GM18502 (cell line): ENCODE data around the gene PIP5K1A.
"Not testable (repeated sequence)": the region's sequence is repeated elsewhere in the genome, so short reads cannot be mapped to it uniquely, and the experiment has no call there.

ENCODE experiments used
- ATAC-seq: cut with Tn5 transposase; IDR thresholded peaks from one replicate; pipeline ENCODE4 v1.9.1; 2021; ENCODE audit warnings: mild to moderate bottlenecking; ENCODE audit not compliant: unreplicated experiment, poor library complexity

PIP5K1A gene, protein sequence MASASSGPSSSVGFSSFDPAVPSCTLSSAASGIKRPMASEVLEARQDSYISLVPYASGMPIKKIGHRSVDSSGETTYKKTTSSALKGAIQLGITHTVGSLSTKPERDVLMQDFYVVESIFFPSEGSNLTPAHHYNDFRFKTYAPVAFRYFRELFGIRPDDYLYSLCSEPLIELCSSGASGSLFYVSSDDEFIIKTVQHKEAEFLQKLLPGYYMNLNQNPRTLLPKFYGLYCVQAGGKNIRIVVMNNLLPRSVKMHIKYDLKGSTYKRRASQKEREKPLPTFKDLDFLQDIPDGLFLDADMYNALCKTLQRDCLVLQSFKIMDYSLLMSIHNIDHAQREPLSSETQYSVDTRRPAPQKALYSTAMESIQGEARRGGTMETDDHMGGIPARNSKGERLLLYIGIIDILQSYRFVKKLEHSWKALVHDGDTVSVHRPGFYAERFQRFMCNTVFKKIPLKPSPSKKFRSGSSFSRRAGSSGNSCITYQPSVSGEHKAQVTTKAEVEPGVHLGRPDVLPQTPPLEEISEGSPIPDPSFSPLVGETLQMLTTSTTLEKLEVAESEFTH

DNA sequence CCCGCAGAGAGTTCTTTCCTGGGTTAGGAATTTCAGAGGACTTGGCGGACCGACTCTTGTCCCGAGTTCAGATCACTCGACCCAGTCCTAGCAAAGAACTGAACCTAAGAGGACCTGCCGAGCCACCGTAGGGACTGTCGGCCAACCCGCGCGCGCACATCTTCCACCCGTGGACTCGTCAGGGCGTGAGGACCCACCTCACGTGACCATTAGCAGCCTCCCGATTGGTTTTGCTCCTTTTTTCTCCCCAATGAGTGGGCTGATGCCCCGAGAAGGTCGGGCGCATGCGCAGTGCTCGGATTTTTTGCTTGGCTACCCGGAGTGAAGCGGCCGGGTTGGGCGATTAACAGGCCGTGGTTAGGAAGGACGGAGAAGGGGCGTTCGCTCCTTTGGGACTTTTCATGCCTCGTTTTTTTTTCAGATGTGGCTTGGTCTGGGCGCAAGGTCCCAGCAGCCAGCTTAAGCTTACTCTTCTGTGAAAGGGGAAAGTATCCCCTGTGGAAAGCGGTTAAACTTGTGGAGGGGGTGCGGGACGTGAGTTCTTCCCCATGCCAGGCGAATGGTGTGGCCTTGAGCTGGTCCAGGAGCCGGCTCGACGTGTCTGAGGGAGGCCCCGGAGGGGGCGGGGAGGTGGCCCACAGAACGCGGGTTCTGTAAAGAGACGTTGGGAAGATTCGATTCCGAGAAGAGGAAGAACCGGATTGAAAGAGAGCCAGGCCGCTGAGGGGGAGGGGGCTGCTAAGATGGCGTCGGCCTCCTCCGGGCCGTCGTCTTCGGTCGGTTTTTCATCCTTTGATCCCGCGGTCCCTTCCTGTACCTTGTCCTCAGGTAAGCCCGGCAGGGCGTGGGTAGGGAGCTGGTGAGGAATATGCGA is at the start of gene PIP5K1A:
TSS of gene PIP5K1A (plus strand) at position 299 of the 874 bp plus-strand sequence. CDS start at position 744, 445 bp downstream.
- peak; percentile 88 for ATAC-seq

DNA sequence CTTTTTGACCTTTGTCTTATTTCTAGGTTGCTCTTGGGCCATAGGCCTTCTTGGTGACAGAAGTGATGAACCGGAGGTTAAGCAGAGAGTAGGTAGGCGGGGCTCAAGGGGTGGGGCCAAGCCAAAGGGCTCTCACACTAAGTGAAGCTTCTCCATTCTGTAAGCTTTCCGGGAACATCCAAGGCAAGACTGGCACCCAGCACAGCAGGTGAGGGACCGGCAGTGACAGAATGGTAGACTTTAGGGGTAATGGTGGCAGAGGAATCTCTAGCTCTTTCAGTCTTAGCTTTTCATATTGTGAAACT is 41.9 kb upstream of the PIP5K1A start, which contains the start of gene TNFAIP8L2:
TSS of gene TNFAIP8L2 (plus strand) at position 135 of the 305 bp plus-strand sequence. CDS start 2,049 bp downstream, outside the sequence.
- no peak for ATAC-seq

DNA sequence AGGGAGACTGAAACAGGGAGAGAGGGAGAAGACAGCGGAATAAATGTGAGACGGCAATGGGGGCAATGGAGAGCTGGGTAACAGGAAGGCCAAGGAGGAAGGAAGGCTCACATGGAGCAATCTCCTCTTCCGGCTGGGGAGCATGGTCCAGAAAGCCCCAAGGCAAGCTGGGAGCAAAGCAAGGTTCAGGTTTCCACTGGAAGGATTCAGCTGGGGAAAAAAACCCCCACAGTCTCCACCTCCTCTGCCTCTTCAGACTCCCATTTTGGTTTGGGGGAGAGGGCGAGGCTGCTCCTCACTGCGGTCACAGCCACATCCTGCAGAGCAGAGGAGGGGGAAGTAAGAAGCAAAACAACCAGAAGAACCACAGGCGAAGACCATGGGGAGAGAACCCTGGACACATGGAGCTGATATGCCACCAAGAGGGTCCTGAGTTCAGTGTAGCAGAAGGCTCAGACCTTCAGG is 41.3 kb upstream of the PIP5K1A start:
- no peak for ATAC-seq

DNA sequence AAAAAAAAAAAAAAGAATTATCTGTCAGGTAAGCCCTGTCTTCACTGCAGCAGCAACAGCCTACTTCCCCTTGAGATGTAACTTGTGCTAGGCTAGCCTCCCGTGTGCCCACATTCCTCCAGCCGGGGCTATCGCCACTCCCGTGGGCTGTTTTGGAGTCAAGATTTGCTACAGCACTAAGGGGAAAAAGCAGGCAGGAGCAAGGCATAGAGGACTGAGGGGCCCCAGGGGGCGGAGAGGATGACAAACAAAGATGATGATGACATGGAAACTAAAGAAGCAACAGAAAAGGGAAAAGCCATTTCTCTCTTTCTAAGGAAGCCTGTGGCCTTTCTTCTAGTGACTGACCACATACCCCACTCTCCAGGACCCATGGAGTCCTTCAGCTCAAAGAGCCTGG is 40.0 kb upstream of the PIP5K1A start:
- ATAC-seq = no peak

DNA sequence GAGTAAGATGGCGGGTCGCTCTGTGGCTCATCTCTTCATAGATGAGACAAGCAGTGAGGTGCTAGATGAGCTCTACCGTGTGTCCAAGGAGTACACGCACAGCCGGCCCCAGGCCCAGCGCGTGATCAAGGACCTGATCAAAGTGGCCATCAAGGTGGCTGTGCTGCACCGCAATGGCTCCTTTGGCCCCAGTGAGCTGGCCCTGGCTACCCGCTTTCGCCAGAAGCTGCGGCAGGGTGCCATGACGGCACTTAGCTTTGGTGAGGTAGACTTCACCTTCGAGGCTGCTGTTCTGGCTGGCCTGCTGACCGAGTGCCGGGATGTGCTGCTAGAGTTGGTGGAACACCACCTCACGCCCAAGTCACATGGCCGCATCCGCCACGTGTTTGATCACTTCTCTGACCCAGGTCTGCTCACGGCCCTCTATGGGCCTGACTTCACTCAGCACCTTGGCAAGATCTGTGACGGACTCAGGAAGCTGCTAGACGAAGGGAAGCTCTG is 39.6 kb upstream of the PIP5K1A start:
- ATAC-seq = no peak

DNA sequence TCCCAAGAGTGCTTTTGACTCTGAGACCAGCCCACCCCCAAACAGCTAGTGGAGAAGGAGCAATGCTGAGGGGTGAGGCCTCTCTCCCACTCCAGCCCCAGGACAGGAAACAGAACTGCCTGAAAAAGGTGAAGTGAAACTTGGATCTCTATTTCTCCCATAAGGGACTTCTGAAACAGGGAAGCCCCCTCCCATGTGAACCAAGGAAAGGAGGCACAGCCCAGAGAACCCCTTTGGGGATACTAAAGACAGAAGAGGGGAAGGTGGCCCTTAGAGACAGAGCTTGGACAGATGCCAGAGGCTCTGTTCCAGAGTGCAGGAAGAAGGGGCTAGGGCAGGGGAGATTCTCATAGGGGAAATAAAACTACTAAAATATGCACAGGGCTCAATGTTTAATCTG is 39.0 kb upstream of the PIP5K1A start:
- ATAC-seq = no peak

DNA sequence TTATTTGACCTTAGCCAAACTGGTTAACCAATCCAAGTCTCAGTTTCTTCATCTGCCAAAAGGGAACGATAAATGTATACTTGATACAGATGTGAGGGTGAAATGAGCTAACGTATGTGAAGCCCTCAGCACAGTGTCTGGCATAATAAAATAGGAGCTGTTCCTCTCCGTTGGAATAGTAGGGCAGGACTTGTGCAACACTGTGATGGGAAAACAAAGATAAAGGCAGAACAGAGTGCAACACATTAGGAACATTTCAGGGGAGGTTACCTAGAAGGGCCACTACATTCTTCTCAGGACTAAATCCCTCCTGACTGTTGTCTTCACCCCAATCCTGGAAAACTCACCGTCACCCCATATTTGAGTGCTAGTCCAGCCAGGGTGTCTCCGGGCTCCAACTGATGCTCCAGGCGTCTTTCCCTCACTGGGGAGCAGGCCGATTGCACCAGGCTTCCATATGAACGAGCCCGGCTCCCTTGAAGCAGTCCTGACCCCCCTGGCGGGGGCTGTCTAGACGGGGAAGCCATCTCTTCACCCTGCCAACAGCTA is 33.5 kb upstream of the PIP5K1A start:
- no peak for ATAC-seq

DNA sequence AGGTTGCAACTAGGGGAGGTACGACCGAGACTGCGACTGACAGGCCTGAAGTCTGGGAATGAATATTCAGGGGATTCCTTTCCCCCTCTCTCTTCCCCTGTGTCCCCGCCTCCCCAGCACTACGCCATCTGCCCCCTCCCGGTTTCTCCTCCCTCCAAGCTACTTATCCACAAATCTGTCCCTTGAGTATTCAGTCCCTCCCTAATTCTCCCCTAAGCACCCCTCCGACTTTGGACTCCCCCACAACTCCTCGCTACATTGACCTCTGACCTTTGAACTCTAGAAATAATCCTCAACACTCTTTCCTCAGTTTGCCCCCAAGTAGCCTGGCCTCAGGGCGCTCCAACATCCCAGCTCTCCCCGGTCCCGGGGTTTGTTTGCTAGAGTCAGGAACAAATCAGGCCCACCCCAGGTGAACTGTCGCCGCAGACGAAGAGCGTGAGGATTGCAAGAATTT is 33.0 kb upstream of the PIP5K1A start:
- ATAC-seq = no peak

DNA sequence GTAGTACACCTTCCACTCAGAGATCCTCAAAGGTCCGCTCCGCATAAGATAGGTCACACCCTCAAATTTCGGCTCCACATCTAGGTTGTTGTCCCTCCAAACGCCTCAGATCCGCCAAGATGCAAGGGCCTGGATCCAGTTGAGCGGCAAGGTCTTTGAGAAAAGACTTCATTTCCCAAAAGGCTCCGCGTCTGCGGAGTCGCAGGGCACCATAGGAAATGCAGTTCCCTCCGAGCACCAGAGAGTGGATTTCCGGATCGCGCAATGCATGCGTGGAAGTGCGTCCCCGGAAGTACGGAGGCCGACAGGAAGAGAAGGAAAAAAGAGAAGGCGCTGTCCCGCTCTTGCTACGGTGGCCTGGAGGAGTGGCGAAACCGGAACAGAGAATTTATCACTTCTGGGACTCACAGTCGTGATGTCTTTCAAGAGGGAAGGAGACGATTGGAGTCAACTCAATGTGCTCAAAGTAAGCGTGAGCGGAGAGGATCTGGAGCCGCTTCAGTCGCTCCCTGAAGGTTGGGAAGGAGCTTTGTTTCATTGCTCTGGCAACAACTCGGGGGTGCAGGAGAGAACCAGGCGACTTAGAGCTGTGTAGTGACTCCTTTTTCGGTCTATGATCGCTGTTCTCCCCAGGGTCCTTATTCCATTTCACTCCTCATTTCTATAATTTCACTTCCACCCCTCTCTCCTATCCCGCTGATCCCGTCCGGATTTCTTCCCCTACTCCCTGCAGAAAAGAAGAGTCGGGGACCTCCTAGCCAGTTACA is 32.4 kb upstream of the PIP5K1A start, which contains the start of the genes LYSMD1 and SCNM1:
TSS of gene LYSMD1 (minus strand) at position 165 of the 767 bp plus-strand sequence. CDS start 644 bp downstream, outside the sequence.
TSS of gene SCNM1 (plus strand) at position 407 of the 767 bp plus-strand sequence. CDS start at position 416, 9 bp downstream.
- peak; percentile 89 for ATAC-seq

DNA sequence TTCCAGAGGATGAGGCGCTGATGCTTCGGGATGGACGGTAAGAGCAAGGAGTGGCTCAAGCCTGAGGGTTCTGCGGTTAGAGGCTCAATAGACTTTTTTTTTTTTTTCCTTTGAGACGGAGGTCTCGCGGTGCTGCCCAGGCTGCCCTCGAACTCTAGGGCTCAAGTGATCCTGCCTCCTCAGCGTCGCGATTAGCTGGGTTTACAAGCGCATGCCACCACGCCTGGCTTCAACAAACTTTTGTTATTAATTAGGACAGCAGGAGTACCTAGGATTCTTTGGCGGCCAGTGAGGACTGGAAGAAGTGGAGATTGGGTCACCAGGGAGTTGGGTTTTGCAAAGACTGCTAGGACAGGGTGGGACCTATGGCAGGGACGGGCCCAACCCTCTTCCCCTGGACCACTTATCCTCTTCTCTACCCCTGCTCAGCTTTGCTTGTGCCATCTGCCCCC is 31.8 kb upstream of the PIP5K1A start:
- ATAC-seq = no peak

DNA sequence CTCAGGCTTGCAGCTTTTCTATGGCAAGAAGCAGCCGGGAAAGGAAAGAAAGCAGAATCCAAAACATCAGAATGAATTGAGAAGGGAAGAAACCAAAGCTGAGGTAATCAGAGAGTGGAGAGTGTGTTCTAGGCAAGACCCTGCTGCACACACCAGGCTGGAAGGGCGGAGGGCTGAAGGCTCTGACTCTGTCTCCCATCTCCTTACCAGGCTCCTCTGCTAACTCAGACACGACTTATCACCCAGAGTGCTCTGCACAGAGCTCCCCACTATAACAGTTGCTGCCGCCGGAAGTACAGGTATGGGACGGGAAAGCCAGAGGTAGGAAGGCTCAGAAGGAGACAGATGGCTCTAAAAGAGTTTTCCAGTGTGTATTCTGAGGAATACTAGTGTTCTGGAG is 31.2 kb upstream of the PIP5K1A start:
- no peak for ATAC-seq

DNA sequence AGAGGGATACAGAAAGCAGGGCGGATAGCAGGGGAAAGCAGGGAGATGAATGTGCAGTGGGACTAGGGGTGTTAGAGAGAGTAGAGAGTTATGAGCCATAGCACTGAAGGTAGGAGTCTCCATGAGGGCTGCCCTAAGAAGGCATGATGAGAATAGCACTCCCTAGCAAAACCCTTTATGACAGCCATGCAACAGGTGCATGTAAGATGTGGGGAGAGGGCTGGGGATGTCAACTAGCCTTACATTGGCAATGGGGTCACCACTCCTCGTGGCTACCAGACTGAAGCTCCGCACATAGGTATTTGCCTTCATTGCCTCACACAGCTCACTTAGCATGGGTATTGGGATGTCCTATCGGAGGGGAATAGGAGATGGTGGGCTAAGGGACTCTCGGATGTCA is 27.2 kb upstream of the PIP5K1A start:
- no peak for ATAC-seq

DNA sequence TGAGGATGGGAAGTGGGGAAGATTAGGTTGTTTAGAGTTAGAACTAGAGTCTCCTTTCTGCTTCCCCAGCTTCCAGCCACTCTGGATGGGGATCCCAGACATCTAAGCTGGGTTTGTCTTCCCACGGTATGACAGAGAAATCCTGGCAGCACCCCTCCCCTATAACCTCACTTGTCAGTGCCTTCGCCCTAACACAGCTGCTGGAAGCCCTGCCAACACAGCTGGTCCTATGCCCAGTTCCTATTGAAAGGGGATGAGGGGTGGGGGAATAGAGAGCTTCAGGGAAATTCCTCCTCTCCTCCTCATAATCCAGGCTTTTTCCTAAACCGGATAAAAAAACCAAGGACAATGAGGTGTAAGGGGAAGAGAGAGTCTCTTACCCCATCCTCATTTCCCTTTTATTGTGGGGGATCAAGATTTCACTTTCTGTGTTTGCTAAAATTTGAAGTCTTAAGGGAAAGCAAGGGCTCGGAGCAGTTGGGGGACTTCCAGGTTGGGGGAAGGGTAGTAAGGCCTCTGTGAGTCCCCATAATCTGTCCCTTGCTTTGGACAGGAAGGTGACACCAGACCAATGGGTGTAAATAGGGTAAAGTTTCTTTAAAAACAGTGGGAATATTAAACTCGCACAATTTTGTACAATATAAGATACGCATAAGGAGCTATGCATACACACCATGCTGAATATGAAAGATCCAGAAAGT is 23.2 kb upstream of the PIP5K1A start:
- ATAC-seq = no peak

DNA sequence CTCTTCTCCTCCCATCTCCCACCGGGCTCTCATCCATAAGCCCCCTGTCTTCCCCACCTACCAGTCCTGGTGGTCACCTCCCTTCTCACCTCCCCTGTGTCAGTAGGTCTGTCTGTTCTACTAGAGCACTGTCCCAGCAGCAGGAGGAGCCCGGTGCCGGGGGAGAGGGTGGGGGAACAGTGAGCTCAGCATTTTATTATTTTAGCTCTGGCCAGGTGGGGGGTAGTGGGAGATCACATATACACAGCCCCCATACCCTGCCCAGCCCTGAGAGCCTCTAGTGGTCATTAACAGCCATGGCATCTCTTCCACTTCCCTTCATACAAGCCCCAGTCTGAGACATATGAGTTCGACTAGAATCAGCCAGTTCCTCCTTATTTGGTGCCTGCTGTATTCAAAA is 22.5 kb upstream of the PIP5K1A start, which contains the start of gene TMOD4:
TSS of gene TMOD4 (minus strand) at position 119 of the 400 bp plus-strand sequence. CDS start 1,106 bp downstream, outside the sequence.
- no peak for ATAC-seq

DNA sequence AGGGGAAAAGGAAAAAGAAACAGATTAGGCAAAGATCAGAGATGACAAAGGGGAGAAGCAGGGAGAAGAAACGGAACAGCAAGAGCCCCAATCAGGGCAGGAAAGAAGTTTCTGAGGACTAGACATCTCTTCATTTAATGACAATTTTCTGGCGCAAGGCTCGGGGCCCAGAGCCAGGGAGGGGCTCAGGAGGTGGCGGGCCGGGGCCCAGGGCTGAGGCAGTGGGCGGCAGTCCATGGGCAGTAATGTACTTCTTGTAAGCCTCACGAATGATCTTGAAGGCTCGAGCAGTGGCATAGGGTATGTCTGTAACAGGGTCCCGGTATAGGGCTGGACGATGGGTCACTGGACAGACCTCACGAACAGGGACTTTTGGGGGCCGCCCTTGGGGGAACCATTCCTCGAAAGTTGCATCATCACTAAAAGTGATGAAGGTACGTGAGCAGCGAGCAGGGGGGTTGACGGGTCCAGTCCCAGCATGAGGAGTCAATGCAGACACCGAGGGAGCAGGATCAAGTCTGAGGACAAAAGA is 21.8 kb upstream of the PIP5K1A start:
- no peak for ATAC-seq

DNA sequence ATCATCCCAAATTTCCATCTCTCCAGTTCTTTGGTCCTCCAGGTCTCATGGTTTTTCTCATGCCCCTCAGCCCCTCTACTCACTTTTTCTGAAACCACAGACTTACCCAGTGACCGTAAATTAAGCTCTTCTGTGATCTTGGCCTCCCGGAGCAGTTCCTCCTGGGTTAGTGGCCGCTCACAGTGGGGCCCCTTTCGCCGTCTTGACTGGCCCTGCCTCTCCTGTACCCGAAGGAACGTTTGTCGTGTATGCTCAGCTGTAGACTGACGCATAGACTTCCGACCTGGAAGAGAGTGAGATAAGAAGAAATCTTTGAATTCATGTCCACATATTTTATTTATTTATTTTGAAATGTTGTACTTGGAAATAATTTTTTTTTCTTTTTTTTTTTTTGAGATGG is 14.1 kb upstream of the PIP5K1A start:
- ATAC-seq = no peak

DNA sequence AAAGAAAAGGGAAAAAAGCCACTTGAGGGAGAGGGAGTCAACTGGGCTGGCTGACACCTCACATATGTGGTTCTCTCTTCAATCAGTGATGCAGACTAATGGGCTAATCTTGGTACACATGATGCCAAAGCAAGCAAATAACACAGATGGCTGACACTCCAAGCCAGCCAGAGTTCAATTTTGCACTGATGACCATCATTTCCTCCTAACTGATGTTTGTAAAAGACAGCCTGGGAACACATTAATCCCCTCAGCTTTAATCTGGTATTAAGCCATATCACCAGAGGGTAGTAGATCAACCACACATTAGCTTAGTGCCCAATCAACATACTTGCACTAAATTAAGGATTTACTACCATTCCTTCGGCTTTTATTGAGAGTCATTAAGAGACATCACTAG is 11.1 kb upstream of the PIP5K1A start:
- no peak for ATAC-seq

DNA sequence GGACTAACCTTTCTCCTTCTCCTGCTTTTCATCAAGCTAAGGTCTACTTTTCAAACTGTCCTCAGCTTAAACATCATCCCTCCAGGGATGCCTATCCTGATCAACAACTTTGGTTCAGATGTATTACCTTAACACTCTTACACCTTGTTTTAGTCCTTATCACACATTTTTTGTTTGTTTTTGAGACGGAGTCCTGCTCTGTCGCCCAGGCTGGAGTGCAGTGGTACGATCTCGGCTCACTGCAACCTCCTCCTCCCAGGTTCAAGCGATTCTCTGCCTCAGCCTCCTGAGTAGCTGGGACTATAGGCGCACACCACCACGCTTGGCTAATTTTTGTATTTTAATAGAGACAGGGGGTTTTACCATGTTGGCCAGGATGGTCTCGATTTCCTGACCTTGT is 9.7 kb upstream of the PIP5K1A start:
- ATAC-seq = not testable (repeated sequence)
